Activated T-helper 2 cell treated with anti-CD3 and anti-CD28 coated beads, Interferon-gamma antibody, Interleukin-2, Interleukin-4, amounts not matched to agents 10 μg/mL and 5 μg/mL and 100 μg/mL, durations not matched to agents 14 hours and 24 hours and 36 hours (primary cell): Measurements from ENCODE around the gene KRT14. TPM values are rescaled to one million over a fixed set of nuclear protein-coding genes. Genes with fewer than 3 reads are reported as not detected.
"Not testable (repeated sequence)": the region's sequence is repeated elsewhere in the genome, so short reads cannot be mapped to it uniquely, and the experiment has no call there.

ENCODE experiments used
- DNase-seq: peaks from one replicate; pipeline ENCODE4 v3.0.0; 2021; ENCODE audit warnings: low spot score
- H3K27ac Mint-ChIP-seq: one replicate; pipeline ENCODE4 v1.8.0; 2021; ENCODE audit warnings: mixed read lengths
- H3K27me3 Mint-ChIP-seq: one replicate; pipeline ENCODE4 v1.8.0; 2021; ENCODE audit warnings: low read depth, mixed read lengths
- H3K36me3 Mint-ChIP-seq: one replicate; pipeline ENCODE4 v1.8.0; 2021; ENCODE audit warnings: low read depth, mixed read lengths
- H3K4me1 Mint-ChIP-seq: one replicate; pipeline ENCODE4 v1.8.0; 2021; ENCODE audit warnings: low read depth, mixed read lengths
- H3K4me3 Mint-ChIP-seq: one replicate; pipeline ENCODE4 v1.8.0; 2021; ENCODE audit warnings: low read depth, mild to moderate bottlenecking, moderate library complexity, mixed read lengths
- H3K9me3 Mint-ChIP-seq: one replicate; pipeline ENCODE4 v1.8.0; 2021; ENCODE audit warnings: mixed read lengths
- intact Hi-C: fragments of 100-400 bp; cut with micrococcal nuclease; formaldehyde crosslinking; loops from one replicate; pipeline ENCODE4 v1.15.1; 2023
- total RNA-seq: library from RNA; stranded (reverse); gene quantifications from 2 replicates; pipeline ENCODE4 v1.2.3, GENCODE V29; 2022

KRT14 gene
- total RNA-seq = not detected in 2 replicates

- DNase-seq = no peak
Measured at GRCh38 chr17:41586863-41587495, at the start of gene KRT14. Gene KRT14 (minus strand): TSS chr17:41586895. CDS start chr17:41586834, 61 bp downstream.

DNA sequence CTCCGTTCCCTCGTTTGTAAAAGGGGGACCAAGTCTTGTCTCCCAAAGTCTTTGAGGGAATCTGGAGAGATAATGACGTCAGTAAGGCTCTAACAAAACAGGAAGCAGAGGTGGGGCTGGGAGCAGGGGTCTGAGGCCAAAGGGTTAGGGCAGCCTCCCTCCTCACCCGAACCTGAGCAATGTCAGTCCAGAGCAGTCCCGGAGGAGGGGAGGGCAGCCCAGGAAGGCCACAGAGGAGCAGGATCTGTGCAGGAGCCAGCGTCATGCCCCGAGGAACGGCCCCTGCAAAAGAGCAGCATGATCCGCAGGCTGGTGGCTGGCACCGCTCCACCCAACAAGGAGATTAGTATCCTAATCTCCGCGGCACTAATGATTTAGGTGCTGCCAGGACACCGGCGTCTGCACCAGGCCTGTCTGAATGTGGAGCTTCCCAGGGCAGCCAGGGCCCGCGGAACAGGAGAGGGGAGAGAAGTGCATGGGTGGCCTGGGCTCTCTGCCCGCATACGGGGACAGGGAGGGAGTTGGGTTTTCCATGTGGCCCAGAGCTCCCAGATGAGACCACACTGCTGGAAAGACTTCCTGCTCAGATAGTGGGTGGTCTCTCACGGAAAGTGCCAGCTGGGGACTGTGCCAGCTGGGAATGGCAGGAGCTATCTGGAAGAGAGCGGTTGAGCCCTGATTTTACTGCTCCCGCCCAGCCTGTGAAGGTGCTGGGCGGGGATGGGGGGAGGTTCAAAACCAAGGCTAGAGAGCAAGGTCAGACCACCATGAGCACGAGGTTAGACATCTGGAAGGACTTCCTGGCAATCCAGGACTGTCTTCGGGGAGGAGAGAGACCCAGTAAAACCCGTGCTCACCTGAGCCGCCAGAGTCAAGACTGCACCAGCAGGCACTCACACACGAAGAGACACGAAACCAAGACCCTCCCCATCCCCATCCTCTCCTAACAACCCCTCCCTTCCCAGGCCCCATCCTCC lies 48.7 kb upstream of the KRT14 start:
- no peaks in the 10 kb centered on the region for H3K36me3 Mint-ChIP-seq

More at GRCh38 chr17:41586863-41587495, at the start of gene KRT14:
- Mint-ChIP-seq H3K9me3 (no peaks in the 10 kb centered on the region), H3K27ac (no peak within 1 kb of the TSS), H3K36me3 (no peaks in the 10 kb centered on the region), H3K27me3 (no peaks in the 10 kb centered on the region), H3K4me1 (no peaks in the 10 kb centered on the region), H3K4me3 (no peak within 1 kb of the TSS)
- intact Hi-C loops = no loop called here

GRCh38 chr17:41634639-41635038 lies 47.9 kb upstream of the KRT14 start:
- no peaks in the 10 kb centered on the region for H3K4me1 Mint-ChIP-seq
- H3K27ac Mint-ChIP-seq = no peak overlapping the region
- H3K4me3 Mint-ChIP-seq = no peak overlapping the region
- no peak for DNase-seq
- intact Hi-C loops = no loop called here
- H3K9me3 Mint-ChIP-seq = no peaks in the 10 kb centered on the region
- no peaks in the 10 kb centered on the region for H3K36me3 Mint-ChIP-seq
- H3K27me3 Mint-ChIP-seq = no peaks in the 10 kb centered on the region

More for the DNA sequence above, 48.7 kb upstream of the KRT14 start:
- intact Hi-C loops = no loop called here
- no peak overlapping the region for H3K4me3 Mint-ChIP-seq
- no peak overlapping the region for H3K27ac Mint-ChIP-seq
- no peaks in the 10 kb centered on the region for H3K27me3 Mint-ChIP-seq
- H3K9me3 Mint-ChIP-seq = no peaks in the 10 kb centered on the region
- no peak for DNase-seq
- no peaks in the 10 kb centered on the region for H3K4me1 Mint-ChIP-seq

DNA sequence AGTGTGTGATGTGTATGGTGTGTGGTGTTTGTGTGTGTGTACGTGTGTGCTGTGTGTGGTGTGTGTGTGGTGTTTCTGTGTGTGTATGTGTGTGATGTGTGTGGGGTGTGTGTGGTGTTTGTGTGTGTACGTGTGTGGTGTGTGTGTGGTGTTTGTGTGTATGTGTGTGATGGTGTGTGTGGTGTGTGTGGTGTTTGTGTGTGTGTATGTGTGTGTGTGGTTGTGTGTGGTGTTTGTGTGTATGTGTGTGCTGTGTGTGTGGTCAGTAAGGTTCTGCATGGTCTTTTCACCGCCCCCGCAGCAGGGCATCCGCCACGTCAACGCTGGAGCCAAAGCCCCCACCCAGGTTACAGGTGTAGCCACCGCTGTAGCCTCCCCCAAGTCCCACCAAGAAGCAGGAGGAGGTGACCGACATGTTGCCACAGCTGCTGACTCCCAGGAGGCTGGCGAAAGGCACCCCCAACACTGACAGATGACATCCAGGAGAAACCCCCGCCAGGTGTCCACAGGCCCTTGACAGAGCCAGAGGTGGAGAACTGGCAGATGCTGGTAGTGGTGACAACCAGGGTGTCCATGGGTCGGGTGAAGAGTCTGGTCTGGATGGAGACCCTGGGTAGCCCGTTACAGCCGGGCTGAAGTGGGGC lies 47.0 kb upstream of the KRT14 start:
- Mint-ChIP-seq H3K4me1 (no peaks in the 10 kb centered on the region), H3K36me3 (no peaks in the 10 kb centered on the region), H3K27me3 (no peaks in the 10 kb centered on the region), H3K9me3 (no peaks in the 10 kb centered on the region), H3K4me3 (no peak overlapping the region), H3K27ac (no peak overlapping the region)
- no peak for DNase-seq
- intact Hi-C loops = no loop called here

- Mint-ChIP-seq H3K27me3 (no peaks in the 10 kb centered on the region), H3K4me3 (no peak overlapping the region), H3K36me3 (no peaks in the 10 kb centered on the region), H3K4me1 (no peaks in the 10 kb centered on the region), H3K27ac (no peak overlapping the region), H3K9me3 (no peaks in the 10 kb centered on the region)
- DNase-seq = no peak
- intact Hi-C loops = no loop called here
Measured at GRCh38 chr17:41632482-41633105, 45.9 kb upstream of the KRT14 start.

DNA sequence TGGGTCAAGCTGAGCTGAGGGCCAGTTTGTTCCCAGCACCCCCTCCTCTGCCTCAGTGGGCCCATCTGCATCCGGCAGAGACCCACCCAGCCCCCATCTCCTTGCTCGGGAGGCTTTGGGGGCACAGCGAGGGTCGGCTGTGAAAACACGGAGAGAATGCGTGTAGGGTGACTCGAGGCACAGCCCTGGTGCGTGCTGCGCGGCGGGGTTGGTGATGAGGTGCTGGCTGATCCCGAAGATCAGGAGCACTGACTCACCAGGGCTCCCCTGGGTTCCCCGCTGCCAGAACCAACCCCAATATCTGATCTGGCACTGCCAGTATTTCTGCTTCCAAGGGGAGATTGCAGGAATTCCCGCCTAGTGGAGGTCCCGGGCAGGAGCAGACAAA lies 45.2 kb upstream of the KRT14 start:
- intact Hi-C loops = no loop called here
- no peak overlapping the region for H3K4me3 Mint-ChIP-seq
- no peaks in the 10 kb centered on the region for H3K27me3 Mint-ChIP-seq
- no peaks in the 10 kb centered on the region for H3K4me1 Mint-ChIP-seq
- no peak overlapping the region for H3K27ac Mint-ChIP-seq
- no peaks in the 10 kb centered on the region for H3K9me3 Mint-ChIP-seq
- DNase-seq = no peak
- no peaks in the 10 kb centered on the region for H3K36me3 Mint-ChIP-seq

- no peaks in the 10 kb centered on the region for H3K36me3 Mint-ChIP-seq
Measured at GRCh38 chr17:41631025-41631897, 44.6 kb upstream of the KRT14 start.

DNA sequence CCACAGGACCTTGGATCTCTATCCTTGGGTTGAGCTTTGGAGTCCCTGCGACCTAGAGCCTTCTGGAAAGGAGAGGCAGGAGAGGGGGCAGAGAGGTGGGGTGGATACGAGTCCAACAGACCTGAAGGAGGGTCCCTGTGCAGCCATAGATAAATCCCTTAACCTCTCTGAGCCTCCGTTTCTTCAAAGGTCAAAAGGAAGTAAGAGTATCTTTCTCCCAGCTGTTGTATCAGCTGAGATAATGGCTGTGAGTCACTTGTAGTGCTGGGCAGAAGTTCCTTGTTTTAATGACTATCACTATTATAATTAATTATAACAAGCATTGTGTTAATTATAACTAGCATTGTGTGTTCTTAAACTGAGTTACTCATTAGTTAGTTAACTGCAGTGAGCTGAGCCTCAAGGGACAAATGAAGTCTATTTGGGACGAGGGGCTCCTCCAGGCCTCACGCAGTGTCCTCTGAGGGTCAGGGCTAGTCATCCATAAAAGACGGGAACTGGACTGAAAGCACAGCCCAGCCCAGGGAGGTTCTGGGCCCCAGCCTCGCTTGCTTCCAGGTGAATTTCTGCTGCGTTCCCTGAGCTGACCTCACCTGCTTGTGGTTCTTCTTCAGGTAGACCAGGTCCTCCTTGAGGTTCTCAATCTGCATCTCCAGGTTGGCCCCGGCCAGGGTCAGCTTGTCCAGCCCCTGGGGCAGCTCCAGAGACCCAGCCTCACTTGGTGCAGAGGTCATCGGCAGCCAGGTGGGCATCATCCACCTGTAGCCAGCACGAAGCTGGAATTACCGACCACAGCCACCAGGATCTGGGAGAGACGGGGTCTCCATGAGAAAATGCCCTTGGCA lies 43.4 kb upstream of the KRT14 start:
- Mint-ChIP-seq H3K36me3 (no peaks in the 10 kb centered on the region), H3K4me1 (no peaks in the 10 kb centered on the region), H3K9me3 (no peaks in the 10 kb centered on the region), H3K27ac (no peak overlapping the region), H3K27me3 (no peaks in the 10 kb centered on the region), H3K4me3 (no peak overlapping the region)
- intact Hi-C loops = no loop called here
- no peak for DNase-seq

More at GRCh38 chr17:41631025-41631897, 44.6 kb upstream of the KRT14 start:
- Mint-ChIP-seq H3K4me3 (no peak overlapping the region), H3K9me3 (no peaks in the 10 kb centered on the region), H3K4me1 (no peaks in the 10 kb centered on the region), H3K27me3 (no peaks in the 10 kb centered on the region), H3K27ac (no peak overlapping the region)
- intact Hi-C loops = no loop called here
- DNase-seq = no peak

DNA sequence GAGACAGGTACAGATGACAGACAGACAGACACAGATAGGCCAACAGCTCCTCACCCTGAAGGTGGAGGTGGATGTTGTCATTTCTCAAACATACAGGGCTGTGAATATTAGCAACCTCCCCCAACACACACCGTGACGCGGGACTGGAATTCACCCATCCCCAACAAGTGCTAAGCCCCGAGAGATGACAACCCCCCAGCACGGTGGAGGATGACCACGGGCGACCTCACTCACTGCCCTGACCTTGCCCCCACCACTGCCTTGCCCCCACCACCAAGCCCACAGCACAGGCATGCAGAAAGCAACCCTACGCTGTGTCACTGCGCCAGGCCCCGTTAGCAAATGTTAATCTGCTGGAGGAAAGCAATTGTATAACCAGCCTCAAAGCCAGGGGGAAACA lies 42.6 kb upstream of the KRT14 start:
- intact Hi-C loops = no loop called here
- no peaks in the 10 kb centered on the region for H3K36me3 Mint-ChIP-seq
- no peaks in the 10 kb centered on the region for H3K4me1 Mint-ChIP-seq
- H3K4me3 Mint-ChIP-seq = no peak overlapping the region
- no peak for DNase-seq
- no peak overlapping the region for H3K27ac Mint-ChIP-seq
- no peaks in the 10 kb centered on the region for H3K9me3 Mint-ChIP-seq
- H3K27me3 Mint-ChIP-seq = no peaks in the 10 kb centered on the region

DNA sequence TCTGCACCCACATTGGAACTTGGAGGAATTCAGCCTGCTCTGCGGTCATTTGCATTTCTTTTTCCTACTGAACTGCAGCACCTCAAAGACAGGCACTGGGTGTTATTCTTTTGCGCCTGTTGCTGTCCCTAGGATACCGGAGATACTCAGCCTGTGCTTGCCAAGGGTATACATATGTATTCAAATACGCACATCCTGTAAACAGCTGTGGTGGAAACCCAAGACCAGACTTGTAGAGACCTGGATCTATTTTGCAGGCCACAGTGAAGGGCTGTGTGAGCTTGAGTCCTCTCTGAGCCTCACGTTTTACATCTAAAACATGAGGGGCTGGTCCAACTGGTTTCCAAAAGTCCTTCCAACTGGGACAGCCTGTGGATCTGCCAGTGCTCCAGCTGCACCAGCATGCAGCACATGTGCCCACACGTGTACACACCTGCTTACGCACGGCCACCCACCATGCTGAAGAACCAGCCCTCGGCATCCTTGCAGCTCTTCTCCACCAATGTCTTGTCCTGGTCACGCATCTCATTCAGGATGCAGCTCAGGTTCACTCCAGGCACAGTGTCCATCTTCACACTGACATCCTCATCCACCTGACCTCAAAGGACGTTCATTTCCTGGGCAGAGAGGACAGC lies 42.0 kb upstream of the KRT14 start:
- DNase-seq, H3K27ac Mint-ChIP-seq: not testable (repeated sequence)

GRCh38 chr17:41628073-41628370 lies 41.3 kb upstream of the KRT14 start:
- H3K4me1 Mint-ChIP-seq, H3K36me3 Mint-ChIP-seq, intact Hi-C loops, H3K27ac Mint-ChIP-seq, DNase-seq, H3K4me3 Mint-ChIP-seq, H3K27me3 Mint-ChIP-seq, H3K9me3 Mint-ChIP-seq: not testable (repeated sequence)

More for the DNA sequence above, 42.0 kb upstream of the KRT14 start:
- intact Hi-C loops, H3K36me3 Mint-ChIP-seq, H3K9me3 Mint-ChIP-seq, H3K4me3 Mint-ChIP-seq, H3K4me1 Mint-ChIP-seq, H3K27me3 Mint-ChIP-seq: not testable (repeated sequence)
